ENCODE measurements around the gene MYO1D.

Gene MYO1D

DNA sequence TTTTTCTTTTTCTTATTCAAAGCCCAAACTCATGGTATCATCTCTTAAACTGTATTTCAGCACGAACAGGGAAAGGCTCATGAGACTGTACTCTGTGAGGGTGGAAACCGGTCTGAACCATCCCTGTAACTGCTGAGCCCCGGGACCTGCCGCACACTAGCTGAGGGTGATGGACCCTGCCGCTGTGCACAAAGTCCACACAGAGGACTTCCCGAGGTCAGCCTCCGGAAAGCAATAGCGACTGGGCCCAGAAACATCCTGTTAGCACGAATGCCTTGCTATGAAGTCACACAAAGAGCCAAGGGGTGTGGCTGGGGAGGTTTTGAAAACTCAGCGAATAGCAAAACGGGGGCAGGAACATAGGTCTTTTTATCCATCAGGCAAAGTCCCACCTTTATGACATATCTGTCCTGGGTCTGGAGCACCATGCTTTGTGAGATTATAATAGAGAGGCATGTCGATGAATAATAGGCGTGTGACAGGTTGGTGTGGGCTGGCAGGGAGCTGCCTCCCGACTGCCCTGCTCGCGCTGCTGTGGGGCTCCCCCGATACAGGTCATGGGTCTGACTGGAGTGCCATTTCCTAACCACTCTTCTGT is 356.7 kb downstream of the MYO1D start:
- DNase-seq: no peak

DNA sequence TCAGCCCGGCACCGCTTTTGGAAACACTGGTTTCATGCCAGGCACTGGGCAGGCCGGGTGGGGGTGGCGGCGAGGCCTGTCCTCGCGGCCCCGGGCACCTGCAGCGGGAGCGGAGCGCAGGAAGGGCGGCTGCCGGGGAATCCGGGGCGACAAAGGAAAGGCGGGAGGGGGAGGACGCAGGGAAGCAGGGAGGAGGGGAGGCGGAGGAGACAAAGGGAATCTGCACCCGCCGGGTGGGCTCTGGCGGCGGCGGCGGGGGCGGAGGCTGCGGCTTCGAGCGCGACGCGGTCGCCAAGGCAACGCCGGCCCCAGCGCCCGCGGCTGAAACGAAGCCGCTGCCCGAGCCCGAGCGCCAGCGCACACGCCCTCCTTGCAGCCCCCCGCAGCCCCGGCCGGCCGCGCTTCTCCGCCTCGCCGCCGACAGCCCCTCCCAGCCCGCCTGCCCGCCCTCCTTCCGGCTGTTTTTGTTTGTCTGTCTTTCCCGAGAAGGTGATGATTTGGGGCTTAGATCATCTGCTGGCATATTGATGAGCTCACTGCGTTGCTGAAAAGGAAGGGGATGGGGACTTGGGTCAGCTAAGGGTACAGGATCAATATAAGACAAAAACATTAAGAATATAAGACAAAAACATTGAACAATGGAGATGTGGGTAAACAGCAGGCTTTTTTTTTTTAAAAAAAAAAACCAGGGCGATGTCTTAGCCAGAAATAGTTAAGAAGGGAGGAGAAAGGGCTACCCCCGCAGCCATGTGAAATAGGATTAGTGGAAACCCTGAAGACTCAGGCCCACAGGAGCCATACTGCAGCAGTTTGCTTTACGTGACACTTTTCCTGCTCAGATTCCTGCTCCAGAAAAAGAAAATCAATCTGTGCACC is 357.5 kb downstream of the MYO1D start:
- DNase-seq: no peak

DNA sequence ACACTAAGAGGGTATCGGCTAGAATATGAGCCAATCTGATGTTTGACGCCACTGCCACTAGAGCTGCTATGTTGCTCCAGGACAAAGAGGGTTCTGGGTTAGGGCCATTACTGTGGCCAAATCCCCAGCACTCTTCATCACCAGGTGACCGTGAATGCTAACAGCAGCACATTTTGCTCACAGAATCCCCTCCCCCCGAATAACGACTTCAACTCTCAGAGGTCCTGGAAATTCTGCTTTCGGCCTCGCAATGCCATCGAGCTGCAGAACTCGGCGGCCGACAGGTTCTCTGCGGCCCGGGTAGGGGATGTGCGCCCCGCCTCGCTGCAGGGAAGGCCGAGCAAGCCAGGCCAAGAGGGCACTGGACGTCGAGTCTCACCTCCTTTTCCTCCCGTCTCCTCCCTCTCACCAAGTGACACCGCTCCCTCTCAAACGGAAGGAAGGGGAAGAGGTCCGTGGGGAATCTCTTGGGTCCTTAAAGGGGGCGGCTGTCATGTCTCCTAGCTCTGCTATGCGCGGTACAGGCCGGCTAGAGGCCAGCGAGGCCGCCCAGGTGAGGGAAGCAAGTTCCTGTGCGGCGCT is 358.2 kb downstream of the MYO1D start:
- no peak for DNase-seq

GRCh38 chr17:32517982-32518381 is 358.9 kb downstream of the MYO1D start:
- no peak for DNase-seq

DNA sequence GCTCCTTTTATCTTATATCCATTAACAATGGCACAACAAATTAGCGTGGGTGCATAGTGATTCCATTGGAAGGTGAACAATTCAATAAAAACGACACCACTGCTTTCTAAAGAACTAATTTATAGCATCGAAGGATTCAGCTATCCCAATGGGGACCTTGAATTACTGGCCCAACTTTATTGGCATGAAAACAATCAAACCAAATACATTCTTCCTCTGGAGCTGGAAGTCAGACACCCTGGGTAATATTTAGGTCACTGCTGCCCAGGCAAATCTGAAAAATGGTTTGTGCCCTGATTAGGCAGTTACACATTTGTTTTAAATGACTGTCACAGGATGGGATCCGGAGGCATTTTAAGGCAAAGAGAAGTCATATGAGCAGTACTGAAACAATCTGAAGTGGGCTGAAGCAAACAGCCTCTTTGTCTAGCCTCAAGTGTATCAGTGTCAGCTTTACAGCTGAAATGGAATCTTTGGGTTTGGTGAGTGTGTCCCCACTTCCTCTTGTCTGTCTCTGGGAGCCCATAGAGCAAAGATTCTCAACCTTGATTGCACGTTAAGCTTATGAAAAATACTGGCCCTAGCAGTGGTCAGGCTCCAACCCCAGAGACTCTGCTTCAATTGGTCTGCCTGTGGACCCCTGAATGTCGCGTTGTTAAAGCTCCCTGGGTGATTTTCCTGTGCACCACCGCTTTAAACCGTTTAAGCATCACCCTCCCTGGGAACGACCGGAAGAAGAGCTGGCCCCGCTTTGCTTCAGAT is 359.8 kb downstream of the MYO1D start:
- no peak for DNase-seq

DNA sequence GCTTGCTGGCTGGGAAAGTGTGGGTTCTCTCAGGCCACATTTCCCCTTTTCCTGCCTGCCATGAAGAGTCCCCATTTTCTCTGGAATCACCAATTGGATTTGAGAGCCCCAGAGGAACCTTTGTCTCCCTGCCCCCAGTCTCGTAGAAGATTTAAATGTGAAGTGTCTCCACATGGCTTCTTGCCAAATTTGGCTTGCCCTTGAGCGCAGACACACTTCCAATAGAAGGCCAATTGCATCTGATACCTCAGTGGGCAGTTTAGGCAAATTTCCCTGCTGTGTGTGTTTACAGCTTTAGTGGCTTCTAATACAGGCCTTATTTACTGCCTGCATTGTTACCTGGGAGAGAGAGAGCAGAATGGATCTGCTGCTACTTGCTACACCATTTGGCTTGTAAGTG is 360.5 kb downstream of the MYO1D start:
- no peak for DNase-seq

DNA sequence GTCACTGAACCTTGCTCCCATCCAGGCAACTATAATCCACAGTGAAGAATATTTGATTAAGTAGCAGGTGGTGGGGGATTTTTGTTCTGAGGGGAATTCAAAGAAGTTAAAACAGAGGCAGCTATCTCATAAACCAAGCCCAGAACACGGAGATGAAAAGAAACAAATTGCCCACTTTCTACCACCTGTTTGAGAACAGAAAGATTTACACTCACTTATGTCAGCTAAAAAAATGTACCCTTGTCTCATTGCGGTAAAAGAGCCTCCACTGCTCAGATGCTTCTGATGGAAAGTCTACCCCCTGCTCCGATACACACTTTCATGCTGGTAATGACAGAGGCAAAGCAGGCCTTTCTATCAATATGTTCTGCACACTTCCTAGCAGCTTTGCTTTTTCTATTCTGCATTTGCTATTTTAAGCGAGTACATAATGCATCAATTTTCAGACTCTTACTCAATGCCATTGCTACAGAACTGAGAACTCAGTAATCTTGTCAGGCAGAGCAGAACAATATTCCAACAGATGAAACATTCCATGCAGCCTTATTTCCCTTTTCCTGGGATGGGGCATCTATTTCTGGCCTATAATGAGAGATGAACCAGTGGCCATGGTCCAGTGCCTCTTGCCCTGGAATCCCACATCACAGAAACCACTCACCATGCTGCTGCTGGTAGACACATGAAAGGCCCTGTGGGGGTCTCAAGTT is 361.1 kb downstream of the MYO1D start:
- no peak for DNase-seq

- no peak for DNase-seq
These were observed 362.3 kb downstream of the MYO1D start for GRCh38 chr17:32514606-32515005.

DNA sequence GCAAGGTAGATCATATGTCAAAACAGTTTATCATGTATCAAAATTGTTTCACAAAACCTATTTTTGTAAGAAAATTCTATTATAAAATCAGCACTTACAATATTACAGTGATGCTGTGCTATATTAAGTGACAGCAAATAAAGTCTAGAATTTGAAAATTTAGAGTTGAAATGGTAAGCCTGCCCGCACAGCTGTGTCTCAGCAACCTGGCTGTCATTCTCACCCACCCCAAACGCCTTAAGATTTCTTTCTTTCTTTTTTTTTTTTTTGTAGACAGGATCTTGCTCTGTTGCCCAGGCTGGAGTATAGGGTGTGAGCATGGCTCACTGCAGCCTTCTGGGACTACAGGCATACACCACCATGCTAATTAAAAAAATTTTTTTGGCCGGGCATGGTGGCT is 363.3 kb downstream of the MYO1D start:
- no peak for DNase-seq

GRCh38 chr17:32512328-32512727 is 364.6 kb downstream of the MYO1D start:
- DNase-seq: no peak

DNA sequence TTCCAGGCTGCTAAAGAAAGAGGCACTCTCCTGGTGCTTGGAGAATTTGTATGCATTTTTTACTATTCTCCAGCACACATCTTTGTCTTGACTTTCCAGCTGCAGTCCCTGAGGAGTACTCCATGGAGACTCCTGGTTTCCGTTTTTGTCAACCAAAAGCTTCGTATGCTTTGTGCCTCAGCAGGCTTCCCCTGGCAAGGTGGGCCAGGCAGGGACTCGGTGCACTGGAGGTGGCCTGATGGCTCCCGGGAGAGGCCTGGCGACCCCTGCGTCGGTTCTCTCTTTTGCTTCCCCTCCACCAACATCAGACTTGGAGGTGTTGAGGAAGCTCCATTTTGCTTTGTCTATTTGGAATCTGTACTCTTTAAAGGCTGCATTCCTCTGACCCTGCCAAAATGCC is 366.5 kb downstream of the MYO1D start:
- no peak for DNase-seq

DNA sequence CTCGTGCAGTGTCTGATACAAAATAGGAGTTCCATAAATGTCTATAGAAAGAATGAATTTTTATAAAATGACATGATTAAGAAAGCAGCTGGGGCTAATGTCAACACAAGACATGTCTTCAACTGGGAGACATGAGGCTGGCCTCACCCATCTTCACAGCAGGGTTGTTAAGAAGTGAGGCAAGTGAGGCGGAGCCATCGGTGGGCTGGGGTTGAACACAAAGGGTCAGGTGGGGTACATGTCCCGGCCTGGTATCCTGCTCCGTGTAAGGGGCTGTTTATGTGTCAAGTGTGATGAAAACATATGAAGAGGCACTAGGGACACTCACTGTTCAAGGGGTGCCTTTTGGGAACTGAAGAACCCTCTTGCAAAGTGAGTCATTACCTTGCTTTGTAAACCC is 368.0 kb downstream of the MYO1D start:
- no peak for DNase-seq

DNA sequence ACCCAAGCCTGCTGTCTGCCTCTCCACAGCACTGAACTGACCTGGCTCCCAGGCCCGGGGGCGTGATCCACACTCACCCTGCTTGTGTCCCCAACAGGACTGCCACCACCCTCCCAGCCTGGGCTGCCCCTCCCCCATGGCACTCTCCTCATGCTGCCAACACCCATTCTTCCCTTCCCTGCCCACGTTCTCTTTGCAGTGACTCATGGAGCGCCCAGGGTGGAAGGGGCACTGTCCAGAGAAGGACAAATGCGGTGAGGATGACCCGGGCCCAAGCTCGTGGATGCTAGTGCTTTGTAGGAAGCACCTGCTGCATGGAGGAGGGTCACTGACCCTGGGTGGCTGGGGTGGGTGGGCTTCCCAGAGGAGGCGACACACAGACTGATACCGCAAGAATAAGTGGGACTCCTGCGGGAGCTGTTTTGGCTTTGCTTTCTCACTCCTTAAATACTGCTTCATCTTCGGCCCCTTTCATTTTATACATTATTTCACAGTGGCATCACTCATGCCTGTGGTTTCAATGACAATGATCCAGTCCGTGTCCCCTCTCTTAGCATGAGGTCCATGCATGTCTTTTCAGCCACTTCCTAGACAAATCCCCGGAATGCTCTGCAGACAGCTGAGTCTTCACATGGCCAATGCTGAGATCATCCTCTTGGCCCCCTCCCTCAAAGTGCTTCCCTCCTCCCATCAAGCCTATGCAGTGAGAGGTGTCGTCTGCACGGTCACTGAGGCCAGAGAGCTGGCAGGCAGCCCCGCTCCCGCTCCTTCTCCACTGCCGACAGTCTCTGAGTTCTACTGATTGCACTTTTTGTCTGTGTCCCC is 372.5 kb downstream of the MYO1D start:
- DNase-seq: no peak

DNA sequence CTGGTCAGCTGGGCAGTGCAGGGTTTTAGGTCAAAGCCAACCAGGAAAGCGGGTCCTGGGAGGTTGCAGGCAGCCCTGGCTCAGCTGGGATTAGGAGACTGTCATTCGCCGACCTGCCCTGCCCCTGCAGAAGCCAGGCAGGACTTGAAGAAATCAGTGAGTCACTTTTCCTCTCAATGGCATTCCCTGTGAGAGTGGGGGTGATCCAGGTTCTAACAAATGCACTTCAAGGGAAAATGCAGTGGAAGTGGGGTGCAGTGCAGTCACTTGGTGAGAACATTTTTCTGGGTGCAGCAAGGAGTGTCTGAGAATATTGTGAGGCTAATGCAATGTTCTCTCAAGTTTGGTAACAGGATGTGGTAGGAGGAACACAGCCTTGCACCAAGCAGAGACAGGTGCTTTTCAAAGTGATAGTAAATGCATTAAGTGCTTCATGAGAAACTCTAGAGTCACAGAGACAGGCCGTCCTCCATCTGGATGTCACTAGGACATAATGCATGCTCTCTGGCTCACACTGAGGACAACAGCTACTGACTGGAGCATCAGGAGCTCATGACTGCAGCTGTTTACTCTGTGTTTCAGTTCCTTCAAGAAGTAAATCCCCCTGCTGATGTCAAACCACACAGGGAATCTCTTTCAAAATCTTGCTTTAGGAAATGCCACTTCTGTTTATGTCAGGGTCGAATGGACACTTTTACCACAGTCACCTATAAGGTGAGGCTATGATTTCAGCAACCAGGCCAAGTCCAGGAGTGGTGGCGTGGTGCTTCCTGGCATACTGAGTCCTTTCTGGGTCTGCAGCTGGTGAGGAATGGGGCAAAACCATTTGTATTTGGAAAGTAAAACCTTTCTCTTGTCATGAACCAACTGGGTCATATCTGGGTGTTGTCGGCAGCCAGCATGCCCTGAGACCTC is 373.4 kb downstream of the MYO1D start:
- DNase-seq: no peak

DNA sequence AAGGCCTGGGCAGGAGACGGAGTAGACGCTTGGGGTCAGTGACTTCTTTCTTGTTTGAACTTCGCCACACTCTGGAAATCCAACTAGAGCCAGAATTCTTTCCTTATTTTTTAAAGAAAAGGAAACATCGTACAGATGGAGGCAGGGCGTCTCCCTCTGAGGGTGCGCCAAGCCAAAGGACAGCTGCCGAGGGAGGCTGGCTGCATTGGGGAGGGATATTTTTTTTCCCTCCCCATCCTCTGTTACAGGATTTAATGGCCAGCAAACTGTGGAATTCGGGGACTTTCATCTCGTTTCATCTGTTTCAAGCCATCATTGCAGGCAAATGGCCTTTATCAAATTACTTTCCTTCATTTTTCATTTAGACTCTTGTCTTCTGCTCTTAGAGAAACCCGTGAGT is 374.2 kb downstream of the MYO1D start:
- DNase-seq: no peak

- no peak for DNase-seq
These were observed 374.9 kb downstream of the MYO1D start for GRCh38 chr17:32502013-32502412.

DNA sequence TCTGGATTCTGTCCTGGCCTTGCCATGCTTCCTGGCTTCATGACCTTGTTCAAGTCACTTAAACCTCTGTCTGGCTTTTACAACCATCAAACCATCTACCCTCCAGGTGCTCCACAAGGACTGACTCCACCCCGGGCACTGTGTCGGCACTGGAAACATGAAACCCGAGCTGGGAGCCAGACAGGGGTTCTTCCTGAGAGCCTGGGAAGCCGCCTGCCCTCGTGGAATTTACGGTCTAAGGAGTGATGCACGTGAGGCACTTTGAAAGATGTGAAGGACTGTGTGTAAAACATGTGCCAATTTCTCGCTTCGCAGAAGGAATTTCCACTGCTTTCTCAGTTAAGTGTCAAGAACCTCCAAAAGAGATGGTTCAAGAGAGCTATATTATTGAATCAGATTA is 378.5 kb downstream of the MYO1D start:
- no peak for DNase-seq

GRCh38 chr17:32497431-32498205 is 379.3 kb downstream of the MYO1D start:
- no peak for DNase-seq

DNA sequence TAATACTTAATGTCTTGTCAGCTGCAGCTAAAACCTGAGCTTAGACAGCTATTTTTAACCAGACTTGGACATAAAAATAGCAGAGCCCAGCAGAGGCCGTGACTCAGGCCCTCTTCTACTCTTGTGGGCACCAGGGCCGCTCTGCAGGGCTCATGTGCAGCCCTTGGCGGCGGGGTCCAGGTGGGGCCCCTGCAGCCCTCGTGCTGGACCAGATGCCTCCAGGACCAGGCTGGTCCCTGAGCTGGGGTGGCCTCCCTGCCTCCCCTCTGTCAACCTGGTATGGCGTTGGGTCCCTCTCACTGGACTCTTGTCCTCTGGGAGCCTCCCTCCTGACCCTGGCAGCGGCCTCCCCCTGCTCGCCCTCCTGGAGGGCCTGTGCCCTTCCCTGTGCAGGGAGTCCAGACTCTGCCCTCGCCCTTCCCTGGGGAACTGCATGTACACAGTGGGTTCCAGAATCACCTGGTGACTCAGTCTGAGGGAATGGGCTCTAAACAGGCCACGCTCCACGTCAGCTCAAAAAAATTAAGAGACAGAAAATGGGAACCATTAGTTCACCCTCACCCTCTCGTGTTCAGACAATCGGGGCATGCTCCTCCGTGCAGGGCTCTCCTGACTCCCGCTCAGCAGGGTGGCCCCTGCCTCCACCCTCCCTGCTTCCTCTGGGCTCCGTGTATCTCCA is 380.4 kb downstream of the MYO1D start:
- no peak for DNase-seq

All from GOT3 (cell line).